Middle frontal gyrus (tissue), 1 donor: ENCODE data around the gene IQSEC1.

Experiments
- DNase-seq: peaks from one replicate; pipeline ENCODE4 v3.0.0-alpha.2; 2015; ENCODE audit warnings: low spot score; ENCODE audit errors: extremely low spot score

IQSEC1 gene

GRCh38 chr3:12970684-12971083 is 102.5 kb downstream of the IQSEC1 start:
- DNase-seq = no peak

DNA sequence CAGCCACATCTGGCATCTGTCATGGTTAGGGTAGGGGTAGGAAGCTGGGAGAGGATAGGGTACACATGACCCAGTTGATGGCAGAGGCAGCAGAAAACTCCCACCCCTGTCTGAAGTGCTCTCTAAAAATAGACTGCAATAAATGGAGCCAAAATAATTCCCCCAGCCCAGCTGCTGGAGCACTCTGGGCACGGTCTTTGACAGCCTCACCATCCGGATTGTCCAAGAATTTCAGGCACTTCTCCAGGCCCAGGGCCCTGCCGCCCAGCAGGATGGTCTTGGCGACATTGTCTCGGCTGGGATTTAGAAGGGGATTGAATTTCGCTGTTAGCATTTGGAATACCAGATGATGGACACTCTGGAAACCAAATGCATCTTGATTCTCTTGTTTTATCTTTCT is 103.7 kb downstream of the IQSEC1 start:
- DNase-seq = no peak

- no peak for DNase-seq
Observed at GRCh38 chr3:12968541-12968940, 104.7 kb downstream of the IQSEC1 start.

- DNase-seq = peak; percentile 50
Observed at GRCh38 chr3:12967606-12968351, 105.5 kb downstream of the IQSEC1 start.

- no peak for DNase-seq
Observed at GRCh38 chr3:12966847-12967605, 106.2 kb downstream of the IQSEC1 start.

GRCh38 chr3:12965999-12966846 is 107.0 kb downstream of the IQSEC1 start:
- no peak for DNase-seq

DNA sequence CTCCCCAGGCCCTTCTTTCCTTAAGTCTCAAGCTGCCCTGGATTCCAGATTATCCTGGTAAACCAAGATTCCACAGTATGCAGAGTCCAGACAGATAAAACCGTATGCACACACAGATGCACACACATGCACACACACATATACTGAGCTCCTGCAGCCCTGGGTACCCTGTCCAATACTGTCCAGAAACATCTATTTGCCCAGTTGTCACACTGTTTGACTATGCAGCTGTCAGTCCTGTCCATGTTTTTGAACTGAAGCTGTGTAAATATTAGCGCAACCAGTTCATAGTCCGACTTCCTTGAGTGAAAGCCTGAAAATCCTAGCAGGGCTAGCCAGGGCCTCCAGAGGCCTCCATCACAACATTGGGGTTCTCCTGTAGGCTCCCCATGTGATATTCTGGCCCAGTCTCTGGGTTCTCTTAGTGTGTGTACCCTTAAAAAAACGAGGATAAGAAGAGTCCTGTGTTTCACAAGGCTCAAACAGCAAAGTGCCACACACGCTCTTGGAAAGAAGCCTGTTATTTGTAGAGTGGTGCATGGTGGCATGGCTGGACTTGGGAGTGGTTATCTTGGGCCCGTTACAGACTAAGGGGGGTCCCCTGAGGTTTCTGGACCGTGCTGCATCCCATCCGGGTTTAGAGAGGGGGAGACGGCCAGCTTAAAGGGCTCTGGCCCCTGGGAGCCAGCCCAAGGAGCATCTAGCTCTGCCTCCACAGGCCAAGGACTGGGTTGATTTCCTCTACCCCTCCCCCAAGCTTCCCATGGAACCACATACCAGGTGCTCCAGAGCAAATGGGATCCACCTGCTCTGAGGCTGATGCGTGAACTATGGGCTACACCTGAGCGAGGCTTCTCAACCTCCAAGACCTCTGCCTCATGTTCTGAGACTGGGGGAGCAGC is 108.3 kb downstream of the IQSEC1 start:
- no peak for DNase-seq

GRCh38 chr3:12963922-12964701 is 109.1 kb downstream of the IQSEC1 start:
- no peak for DNase-seq

DNA sequence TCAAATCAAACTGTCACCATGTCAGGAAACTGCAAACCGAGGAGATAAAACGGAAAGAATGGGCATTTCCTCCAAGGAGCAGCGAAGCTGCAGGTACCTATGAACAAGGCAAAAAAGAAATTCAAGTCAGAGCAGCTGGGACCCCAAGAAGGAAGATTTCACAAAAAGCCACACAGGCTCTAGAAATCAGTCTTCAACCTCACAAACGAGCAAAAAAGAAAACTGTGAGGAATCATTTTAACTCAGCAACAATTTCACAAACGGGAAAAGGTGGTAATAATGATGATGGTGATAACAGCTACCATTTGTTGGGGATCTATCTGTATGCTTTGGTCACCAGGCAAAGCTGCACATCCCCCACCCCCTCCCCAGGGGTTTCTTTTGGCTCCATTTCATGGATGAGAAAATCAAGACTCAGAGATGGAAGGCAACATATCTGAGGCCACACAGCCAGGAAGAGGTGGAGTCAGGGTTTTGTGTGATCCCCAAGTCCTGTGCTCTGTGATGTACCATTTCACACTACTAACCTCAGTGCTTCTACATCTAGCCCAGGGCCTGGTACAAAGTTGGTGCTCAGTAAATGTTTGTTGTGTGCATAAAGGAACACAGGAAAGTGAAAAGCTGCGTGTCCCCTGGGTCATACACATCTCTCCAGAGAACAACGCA is 109.9 kb downstream of the IQSEC1 start:
- no peak for DNase-seq

- DNase-seq = no peak
Observed at GRCh38 chr3:12962292-12962691, 110.9 kb downstream of the IQSEC1 start.

- no peak for DNase-seq
Observed at GRCh38 chr3:12961697-12962036, 111.6 kb downstream of the IQSEC1 start.

GRCh38 chr3:12961007-12961696 is 112.1 kb downstream of the IQSEC1 start:
- DNase-seq = no peak

DNA sequence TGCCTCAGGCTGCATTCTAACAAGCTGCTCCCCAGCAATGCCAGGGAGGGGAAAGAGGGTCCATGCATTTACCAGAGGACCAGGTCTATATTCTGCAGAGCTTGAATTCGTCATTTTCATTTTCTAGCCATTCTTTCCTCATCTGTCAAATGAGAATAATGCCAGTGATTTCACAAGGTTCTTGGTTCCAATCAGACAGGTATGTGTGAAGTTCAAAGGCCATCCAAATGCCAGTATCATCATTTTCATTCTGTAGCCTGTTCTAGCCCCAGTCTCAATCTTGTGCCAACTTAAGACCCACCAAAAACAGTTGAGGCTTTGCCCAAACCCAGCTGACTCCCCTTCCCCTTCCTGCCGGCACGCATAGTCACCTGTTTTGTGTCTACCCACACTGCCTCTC is 112.7 kb downstream of the IQSEC1 start:
- DNase-seq = no peak

DNA sequence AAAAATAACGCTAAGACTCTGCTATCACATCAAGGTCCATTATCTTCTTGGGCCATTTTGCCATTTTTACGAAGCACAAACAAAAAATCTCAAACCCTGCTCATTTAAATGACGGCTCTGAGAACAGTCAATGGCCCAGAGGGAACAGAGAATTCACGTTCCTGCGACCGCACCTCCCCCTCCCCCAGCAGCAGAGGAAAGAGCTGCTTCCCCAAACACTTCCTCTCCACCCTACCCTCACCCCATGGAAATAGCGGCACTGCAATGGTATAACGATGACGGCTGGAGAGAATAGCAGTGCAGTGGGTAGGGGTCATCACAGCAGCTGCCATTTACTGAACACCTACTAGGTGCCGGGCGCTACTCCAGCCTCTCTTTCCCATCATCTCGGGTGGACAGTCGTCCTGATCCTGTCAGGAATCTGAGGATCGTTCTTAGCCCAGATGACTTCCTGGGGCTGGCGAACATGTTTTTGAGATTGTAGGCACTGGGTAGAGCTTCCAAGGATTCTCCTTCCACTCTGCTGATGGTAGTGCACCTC is 113.3 kb downstream of the IQSEC1 start:
- DNase-seq = no peak

DNA sequence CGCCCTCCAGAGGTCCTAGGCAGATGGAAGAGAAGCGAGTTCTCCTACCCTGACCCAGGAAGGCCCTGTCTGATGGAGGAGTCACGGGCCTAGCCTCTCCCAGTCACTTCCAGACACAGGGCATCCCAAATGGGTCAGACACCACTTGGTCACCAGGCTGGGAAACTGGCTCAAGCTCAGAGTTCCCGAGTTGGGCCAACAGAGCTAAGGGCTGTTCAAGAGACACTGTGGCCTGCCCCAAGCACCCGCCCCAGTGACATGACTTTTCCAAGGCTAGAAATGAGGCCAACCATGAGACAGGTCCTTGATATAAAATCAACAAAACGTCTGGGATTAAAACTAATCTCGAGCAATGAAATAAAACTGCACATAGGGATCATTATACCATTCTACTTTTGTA is 113.8 kb downstream of the IQSEC1 start:
- DNase-seq = no peak

GRCh38 chr3:12957824-12958792 is 115.1 kb downstream of the IQSEC1 start:
- DNase-seq = no peak

- DNase-seq = no peak
Observed at GRCh38 chr3:12957339-12957738, 115.9 kb downstream of the IQSEC1 start.

GRCh38 chr3:12956316-12956660 is 116.9 kb downstream of the IQSEC1 start:
- no peak for DNase-seq
